GM08714 (cell line): ENCODE data around the gene MRTFA.
A peak's percentile ranks its signal among the peaks of the same experiment; 100 is the strongest.

Experiments used
- H3K4me3 ChIP-seq: fragments of 200-500 bp; sonication (Bioruptor generic); 2 replicates; pipeline ENCODE4 v1.5.1; 2014; ENCODE audit warnings: mild to moderate bottlenecking, low read length, inconsistent platforms
- ZNF274 ChIP-seq: IDR thresholded peaks from 2 replicates; pipeline ENCODE4 v1.6.1; 2012; ENCODE audit warnings: mild to moderate bottlenecking, low read depth, low read length

Gene MRTFA

GRCh38 chr22:40444178-40444831 lies 192.2 kb downstream of the MRTFA start:
- no peak for TF ChIP-seq ZNF274
- H3K4me3 ChIP-seq: no peak overlapping the region

DNA sequence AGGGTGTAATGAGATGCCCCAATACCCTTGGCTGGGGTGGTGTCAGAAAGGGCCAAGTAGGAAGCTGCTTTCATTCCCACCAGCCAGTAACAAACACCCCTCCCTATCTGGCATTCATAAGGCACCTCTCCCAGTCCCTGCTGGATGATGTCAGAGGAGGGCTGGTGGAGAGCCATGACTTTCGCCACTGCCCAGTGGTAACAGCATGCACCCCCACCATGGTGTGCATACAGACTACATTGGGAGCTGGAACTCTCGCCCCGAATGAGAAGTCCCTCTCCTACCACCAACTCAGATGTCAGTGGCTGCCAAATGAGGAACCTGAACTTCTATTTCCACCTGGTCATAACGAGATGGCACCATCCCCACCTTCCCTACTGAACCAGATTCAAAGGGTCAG lies 192.8 kb downstream of the MRTFA start:
- no peak overlapping the region for H3K4me3 ChIP-seq
- TF ChIP-seq ZNF274: no peak

GRCh38 chr22:40441761-40442390 lies 194.6 kb downstream of the MRTFA start:
- H3K4me3 ChIP-seq: no peak overlapping the region
- TF ChIP-seq ZNF274: no peak

DNA sequence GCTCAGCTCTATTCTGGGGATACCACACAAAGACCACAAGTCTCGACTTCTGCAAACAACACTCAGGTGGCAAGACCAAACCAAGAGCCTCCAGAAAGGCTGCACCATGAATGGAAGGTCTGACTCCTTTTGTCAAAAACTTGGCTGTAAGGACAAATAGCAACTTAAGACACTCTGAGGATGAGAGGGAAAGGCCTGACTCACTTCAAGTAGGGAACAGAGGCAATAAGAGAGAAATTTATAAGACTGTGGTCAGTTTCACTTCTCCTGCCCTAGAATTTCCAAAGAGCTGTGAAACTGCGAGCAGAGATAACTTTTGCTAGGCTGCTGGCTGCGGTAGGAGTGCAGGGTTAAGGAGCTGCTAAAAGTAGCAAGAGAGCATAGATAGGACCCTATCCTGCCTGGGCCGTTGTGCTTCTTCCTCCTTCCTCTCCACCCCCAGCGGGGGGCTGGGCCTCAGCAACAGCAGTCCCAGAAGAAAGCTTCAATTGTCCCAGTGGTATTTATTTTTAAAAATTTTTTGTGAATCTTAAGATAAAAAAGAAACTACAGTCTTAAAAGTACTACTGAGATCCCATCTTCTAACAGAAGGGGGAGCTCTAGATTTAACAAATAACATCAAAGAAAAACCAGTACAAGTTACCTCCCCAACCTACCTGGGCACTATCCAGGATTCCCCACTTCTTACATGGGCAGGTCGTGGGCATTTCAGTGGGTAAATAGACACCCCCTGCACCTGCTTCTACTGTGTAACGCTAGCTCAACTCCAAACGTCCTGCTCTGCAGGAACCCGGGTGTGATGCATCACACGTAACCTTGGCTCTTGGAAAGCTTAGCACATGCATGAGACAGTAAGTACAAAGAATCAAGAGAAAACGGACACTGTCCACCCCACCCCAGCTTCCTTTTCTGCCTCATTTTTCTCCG lies 199.8 kb downstream of the MRTFA start:
- TF ChIP-seq ZNF274: no peak
- peak overlapping the region; percentile 42; the same call in 1 of the 2 replicates for H3K4me3 ChIP-seq

GRCh38 chr22:40434745-40435144 lies 201.8 kb downstream of the MRTFA start:
- TF ChIP-seq ZNF274: no peak
- peak overlapping the region; percentile 55; the same call in 1 of the 2 replicates for H3K4me3 ChIP-seq

GRCh38 chr22:40434106-40434505 lies 202.4 kb downstream of the MRTFA start:
- no peak for TF ChIP-seq ZNF274
- no peak overlapping the region for H3K4me3 ChIP-seq

DNA sequence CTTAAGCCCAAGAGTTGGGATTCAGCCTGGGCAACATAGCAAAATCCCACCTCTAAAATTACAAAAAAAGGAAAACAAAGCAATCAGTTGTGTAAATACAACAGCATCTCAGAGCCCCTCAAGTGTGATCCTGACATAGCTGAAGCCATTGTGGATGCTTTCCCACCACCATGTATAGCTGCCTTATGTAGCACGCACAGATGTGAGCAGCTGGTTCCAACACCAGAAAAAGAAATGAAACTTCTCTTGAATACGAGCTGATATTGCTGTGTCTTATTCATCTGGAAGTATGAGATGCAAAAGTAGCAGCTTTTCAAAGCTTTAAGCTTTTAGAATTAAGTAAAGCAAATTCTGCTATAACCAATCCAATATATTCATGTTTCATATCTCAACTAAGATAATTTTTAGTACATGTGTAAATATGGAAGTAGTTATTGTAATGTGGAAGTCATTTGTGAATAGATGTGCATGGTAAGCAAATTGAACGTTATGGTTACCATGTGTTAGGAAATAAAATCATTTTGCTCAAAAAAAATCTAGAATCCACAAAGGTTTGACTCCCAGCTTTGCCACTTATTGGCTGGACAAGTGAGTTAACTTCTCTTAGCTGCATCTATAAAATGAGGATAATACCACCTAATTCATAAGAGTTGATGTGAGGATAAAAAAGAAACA lies 203.0 kb downstream of the MRTFA start:
- TF ChIP-seq ZNF274: no peak
- H3K4me3 ChIP-seq: no peak overlapping the region

DNA sequence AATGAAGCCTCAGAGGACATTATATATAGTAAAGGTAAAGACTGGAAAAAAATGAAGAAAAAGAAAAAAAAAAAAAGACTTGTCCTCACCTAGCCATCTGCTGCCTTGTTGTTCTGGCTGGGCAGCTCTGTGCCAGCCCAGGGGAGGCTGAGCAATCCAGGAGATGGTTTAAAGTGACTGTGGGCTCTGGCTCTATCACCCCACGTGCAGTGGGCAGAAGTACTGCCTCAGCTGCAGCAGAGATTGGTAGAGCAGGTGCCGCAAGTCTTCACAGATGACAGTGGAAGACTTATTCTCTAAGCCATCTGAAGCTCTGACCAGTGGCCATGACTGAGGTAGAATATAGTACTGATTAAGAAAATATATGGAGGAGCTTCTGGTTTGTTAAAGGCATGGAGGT lies 203.9 kb downstream of the MRTFA start:
- no peak overlapping the region for H3K4me3 ChIP-seq
- TF ChIP-seq ZNF274: no peak

DNA sequence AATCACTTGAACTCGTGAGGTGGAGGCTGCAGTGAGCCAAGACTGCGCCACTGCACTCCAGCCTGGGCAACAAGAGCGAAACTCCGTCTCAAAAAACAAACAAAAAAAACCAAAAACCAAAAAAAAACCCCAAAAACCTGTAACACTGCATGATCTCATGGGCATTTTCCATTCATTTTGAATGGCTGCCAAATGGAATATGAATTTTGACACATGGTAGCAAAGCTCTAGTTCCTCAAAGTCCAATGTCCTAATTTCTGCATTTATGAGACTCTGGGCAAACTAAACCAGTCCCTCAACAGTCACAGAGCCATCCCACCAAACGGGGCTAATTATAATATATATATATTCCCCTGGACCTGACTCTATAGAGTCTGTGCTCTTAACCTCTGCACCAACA lies 204.4 kb downstream of the MRTFA start:
- TF ChIP-seq ZNF274: no peak
- H3K4me3 ChIP-seq: no peak overlapping the region

DNA sequence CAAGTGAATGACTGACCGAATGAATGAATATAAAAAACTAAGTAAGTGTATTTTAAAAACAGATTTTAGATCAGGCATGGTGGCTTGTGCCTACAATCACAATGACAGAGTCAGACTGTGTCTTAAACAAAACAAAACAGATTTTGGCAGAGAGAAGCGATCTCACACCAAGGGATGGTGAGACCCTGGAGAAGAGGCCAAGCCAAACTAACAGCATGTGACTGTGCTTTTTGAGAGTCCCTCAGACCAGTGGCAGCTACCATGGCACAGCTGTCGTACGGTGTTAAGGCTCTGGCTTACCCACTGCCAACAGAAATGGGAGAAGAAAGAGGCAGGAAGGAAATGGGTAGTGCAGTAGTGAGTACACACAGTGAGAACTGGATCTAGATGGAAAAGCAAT lies 205.5 kb downstream of the MRTFA start:
- TF ChIP-seq ZNF274: no peak
- H3K4me3 ChIP-seq: no peak overlapping the region

GRCh38 chr22:40429481-40429880 lies 207.0 kb downstream of the MRTFA start:
- H3K4me3 ChIP-seq: no peak overlapping the region
- TF ChIP-seq ZNF274: no peak

- no peak for TF ChIP-seq ZNF274
- no peak overlapping the region for H3K4me3 ChIP-seq
Measured at GRCh38 chr22:40428796-40429195, 207.7 kb downstream of the MRTFA start.

DNA sequence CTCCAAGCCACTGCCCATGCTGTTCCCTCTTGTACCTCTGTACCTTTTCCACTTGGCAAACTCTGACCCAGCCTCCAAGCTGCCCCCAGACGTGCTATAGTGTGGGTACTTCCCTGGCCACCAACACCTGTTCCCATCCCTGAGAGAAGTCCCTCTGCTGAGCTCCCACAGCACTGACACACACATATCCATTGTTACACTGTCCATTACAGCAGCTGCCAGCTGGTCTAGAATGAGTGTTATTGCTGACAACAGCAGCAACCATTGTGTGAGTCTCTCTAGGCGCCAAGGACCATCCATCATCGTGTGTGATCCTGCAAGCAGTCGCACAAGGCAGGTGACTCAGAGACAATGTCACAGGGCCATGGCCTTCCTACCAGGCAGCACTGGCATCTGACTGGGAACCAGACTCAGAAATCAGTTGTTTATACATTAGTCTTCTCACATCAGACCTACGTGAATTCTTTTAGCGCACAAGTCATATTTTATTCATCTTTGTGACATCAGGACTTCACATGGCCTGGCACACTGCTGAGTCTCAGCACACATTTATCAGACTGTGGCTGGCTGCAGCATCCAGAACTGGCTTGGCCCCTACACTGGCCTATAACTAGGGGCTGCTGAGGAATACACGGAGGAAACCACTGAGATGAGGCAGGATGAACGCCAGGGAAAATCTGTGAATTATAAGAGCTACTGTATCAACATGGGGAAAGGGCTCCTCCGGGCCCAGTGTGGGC lies 209.8 kb downstream of the MRTFA start:
- no peak for TF ChIP-seq ZNF274
- no peak overlapping the region for H3K4me3 ChIP-seq
